Adrenal gland (tissue), 12 donors: Measurements from ENCODE around the gene ABLIM1. TPM values are rescaled to one million over a fixed set of nuclear protein-coding genes. Genes with fewer than 3 reads are reported as not detected.

Source experiments
- DNase-seq, 7 donors: peaks; one replicate each; pipeline ENCODE4 v3.0.0-alpha.2; 2019 to 2020
- H3K27ac ChIP-seq, 5 donors: fragments of 200-600 bp; sonication (generic) in 4 of 5; 1 replicate in 3 of 5; 2 replicates in 2 of 5; pipeline versions ENCODE4 v1.5.1 to v1.8.0; 2016 to 2020; ENCODE audit warnings: mild to moderate bottlenecking in 1 of 5
- H3K27me3 ChIP-seq: fragments of 200-600 bp; 2 replicates; pipeline ENCODE4 v1.8.0; 2021
- H3K36me3 ChIP-seq, 2 donors: fragments of 200-600 bp; replicated peaks in 1 of 2; 1 replicate in 1 of 2; 2 replicates in 1 of 2; pipeline versions ENCODE4 v1.5.1 to v1.8.0; 2018 to 2022
- H3K4me1 ChIP-seq, 2 donors: fragments of 200-600 bp; replicated peaks in 1 of 2; 1 replicate in 1 of 2; 2 replicates in 1 of 2; pipeline versions ENCODE4 v1.5.1 to v1.8.0; 2018 to 2021
- H3K4me3 ChIP-seq, 4 donors: fragments of 200-600 bp; sonication (generic) in 3 of 4; one replicate each; pipeline ENCODE4 v1.5.1; 2016 to 2018
- H3K9me3 ChIP-seq, 3 donors: fragments of 200-600 bp; sonication (generic) in 1 of 3; replicated peaks in 1 of 3; 1 replicate in 2 of 3; 2 replicates in 1 of 3; pipeline versions ENCODE4 v1.5.1 to v1.8.0; 2016 to 2021
- POLR2A ChIP-seq, 2 donors: fragments of 450-650 bp; IDR thresholded peaks; one replicate each; pipeline ENCODE4 v1.6.1; 2017; ENCODE audit warnings: antibody characterized with exemption in 2 of 2, mild to moderate bottlenecking in 2 of 2, moderate library complexity in 1 of 2
- WGBS, 4 donors: extraction: QIAGEN DNeasy Blood & Tissue Kit in 2 of 4; methylation state at CpG; one replicate each; pipeline versions ENCODE4 v1.1.5 to v1.1.7; 2013 to 2017; 5-methylcytosine and 5-hydroxymethylcytosine counted together
- intact Hi-C, 2 donors: fragments of 100-400 bp; cut with DNase I; formaldehyde crosslinking; loops; one replicate each; pipeline versions ENCODE4 v1.14.1 to v1.15.0; 2022 to 2023
- polyA plus RNA-seq, 3 donors: library from polyadenylated mRNA; stranded (reverse); fragments of 200-250 nt in 2 of 3; fragments of 350-450 nt in 1 of 3; fragmentation: Illumina TruSeq in 1 of 3; extraction: RNeasy Lipid Tissue Mini Kit (QIAGEN cat#74804) in 1 of 3; gene quantifications; one replicate each; pipeline ENCODE4 v1.2.3, GENCODE V29; 2013 to 2014
- total RNA-seq, 9 donors: library from RNA; depleted of rRNA in 4 of 9; stranded (reverse); fragments of >200 nt in 4 of 9; fragments of 120-200 nt in 1 of 9; fragmentation: NEBNext Ultra II Directional in 1 of 9; extraction: Animal tissue kit (Norgen Biotek cat#: 25700) in 1 of 9; gene quantifications; one replicate each; pipeline versions ENCODE4 v1.1.0 to v1.2.4, GENCODE V29; 2013 to 2023
- TF ChIP-seq, protein P1 (sequence below), 6 experiments: fragments of 450-650 bp in 4 of 6; fragments of 200-600 bp in 2 of 6; sonication (generic) in 1 of 6; IDR thresholded peaks; 1 replicate in 5 of 6; 2 replicates in 1 of 6; pipeline versions ENCODE4 v1.5.1 to v1.8.0; 2016 to 2021; ENCODE audit warnings: antibody characterized with exemption in 6 of 6, mild to moderate bottlenecking in 2 of 6, moderate library complexity in 1 of 6
- donor health status: healthy with polysubstance abuse.
- donor health status: Bipolar disorder and iron deficiency.
- donor health status: DM: yes; HTN: yes; CAD: no.
- donor health status: DM: no; HTN: no; CAD: no.
- donor health status: DM: no; HTN: no; CAD: no.
- donor health status: DM: yes; HTN: yes; CAD: no.

Gene ABLIM1
- total and polyA plus RNA-seq, 12 donors = 7.9 to 430 (median 185) TPM

DNA sequence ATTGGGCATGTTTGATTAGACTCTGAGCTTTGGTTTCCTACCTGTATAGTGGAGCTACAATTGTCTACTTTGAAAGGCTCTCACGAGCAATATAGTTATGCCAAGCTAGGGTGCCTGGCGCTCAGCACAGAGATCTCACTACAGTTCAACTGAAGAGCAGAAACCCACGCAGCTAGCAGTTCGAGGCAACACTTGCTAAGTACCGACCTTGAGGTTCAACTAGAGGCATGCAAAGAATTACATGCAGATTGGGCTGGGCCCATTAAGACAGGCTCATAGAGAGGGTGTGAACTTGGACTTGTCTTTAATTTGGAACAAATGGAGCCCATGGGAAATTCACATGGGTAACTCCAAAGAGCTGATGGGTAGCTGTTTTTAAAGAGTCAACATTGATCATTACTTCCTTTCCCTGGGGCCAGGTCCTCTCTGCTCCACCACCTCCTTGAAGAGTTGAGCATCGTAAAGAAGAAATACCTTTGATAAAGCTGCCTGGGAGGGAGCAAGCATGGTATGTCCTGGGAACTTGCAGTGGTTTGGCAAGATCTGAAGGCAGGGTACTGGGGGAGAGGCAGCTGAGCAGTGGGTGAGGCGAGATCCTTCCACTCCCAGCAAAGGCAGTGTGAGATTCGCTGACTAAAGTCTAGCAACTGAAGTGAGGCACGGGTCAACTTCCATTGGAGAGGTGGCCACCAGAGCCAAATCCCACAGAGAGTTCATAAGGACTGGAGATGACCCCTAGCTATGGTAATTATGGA, 228.3 kb downstream of the ABLIM1 start:
- H3K36me3 ChIP-seq = peaks cover 0 to 11% of the 10 kb centered on the region in 2 donors
- H3K27ac ChIP-seq = no peak overlapping the region
- 80 to 84% (median 83%) methylated on average over 9 of the region's 9 CpGs for WGBS, 4 donors
- no peak overlapping the region for H3K4me3 ChIP-seq
- DNase-seq = no peak
- H3K27me3 ChIP-seq = no peaks in the 10 kb centered on the region
- intact Hi-C loops = loop anchor here (5.0 to 10.0 kb wide), 2 partner anchors 122 to 125 kb away; no protein-coding TSS in a partner anchor
- H3K9me3 ChIP-seq = no peaks in the 10 kb centered on the region
- no peak for TF ChIP-seq POLR2A (IDR thresholded peaks at IDR 0.05)
- no peaks in the 10 kb centered on the region for H3K4me1 ChIP-seq

DNA sequence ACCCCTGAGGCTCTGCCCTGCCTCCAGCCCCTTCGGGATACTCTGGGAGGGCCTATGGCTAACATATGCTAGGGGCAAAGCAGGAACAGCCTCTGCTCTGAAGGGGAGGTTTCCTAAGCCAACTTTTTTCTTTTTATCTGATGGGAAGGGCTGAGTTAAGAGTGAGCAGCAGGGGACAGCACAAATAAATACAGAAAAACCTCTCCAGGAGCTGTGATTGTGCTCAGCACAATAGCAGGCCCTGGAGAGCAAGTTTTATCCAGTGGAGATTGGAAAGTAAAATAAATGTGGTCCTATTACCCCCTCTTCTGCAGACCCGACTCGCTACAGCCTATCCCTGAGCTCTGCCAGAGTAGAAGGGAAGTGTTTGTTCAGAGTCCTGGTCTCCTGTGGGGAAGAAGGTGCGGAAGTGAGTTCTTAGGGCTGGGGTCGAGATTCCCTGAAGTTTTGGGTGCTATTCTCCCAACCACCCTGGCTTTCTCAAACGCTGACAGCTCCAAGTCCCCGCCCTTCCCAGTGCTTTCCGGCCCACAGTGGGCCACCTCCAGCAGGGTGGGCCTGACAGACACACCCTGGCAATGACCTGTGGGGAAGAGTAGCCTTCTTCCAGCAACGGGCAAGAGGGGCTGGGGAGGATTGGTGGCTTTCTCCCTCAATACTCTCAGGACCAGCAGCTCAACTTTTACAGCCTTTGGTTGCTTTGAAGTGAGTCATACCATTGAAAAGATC, 230.8 kb downstream of the ABLIM1 start:
- Histone ChIP-seq H3K4me3 (no peak overlapping the region), H3K9me3 (no peaks in the 10 kb centered on the region), H3K27me3 (no peaks in the 10 kb centered on the region), H3K36me3 (peaks cover 0 to 5% of the 10 kb centered on the region in 2 donors), H3K27ac (peak overlapping the region in 2 of 5 donors; percentile 1 to 25), H3K4me1 (no peaks in the 10 kb centered on the region)
- WGBS, 4 donors = 73 to 82% (median 78%) methylated on average over 5 to 9 of the region's 9 CpGs
- DNase-seq = no peak
- intact Hi-C loops = no loop called here
- no peak for TF ChIP-seq POLR2A (IDR thresholded peaks at IDR 0.05)
- TF ChIP-seq, protein P1, sequence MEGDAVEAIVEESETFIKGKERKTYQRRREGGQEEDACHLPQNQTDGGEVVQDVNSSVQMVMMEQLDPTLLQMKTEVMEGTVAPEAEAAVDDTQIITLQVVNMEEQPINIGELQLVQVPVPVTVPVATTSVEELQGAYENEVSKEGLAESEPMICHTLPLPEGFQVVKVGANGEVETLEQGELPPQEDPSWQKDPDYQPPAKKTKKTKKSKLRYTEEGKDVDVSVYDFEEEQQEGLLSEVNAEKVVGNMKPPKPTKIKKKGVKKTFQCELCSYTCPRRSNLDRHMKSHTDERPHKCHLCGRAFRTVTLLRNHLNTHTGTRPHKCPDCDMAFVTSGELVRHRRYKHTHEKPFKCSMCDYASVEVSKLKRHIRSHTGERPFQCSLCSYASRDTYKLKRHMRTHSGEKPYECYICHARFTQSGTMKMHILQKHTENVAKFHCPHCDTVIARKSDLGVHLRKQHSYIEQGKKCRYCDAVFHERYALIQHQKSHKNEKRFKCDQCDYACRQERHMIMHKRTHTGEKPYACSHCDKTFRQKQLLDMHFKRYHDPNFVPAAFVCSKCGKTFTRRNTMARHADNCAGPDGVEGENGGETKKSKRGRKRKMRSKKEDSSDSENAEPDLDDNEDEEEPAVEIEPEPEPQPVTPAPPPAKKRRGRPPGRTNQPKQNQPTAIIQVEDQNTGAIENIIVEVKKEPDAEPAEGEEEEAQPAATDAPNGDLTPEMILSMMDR (IDR thresholded peaks at IDR 0.05) = no peak

DNA sequence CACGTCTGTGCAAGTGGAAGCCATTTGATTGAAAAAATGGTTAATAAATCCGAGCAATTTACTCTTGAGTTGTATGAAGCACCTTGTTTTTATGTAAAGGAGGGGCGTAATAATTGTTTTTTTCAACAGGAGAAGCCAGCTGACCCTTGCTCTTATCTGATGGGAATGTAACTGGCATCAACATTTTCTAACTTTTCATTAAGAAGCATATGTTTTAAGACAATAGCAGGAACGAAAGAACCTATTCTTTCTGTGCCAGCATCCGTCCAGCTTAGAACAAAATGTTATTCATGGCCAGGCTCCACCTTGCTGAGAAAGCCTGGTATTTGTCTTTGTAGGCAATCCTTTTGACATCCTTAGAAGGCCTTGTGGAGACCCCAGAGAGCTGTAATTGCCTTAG, 231.6 kb downstream of the ABLIM1 start:
- H3K27ac ChIP-seq = no peak overlapping the region
- TF ChIP-seq POLR2A (IDR thresholded peaks at IDR 0.05) = no peak
- TF ChIP-seq, protein P1 (IDR thresholded peaks at IDR 0.05) = no peak
- no peaks in the 10 kb centered on the region for H3K27me3 ChIP-seq
- H3K4me1 ChIP-seq = no peaks in the 10 kb centered on the region
- no peak for DNase-seq
- 51 to 55% (median 54%) methylated on average over 5 of the region's 5 CpGs for WGBS, 4 donors
- intact Hi-C loops = no loop called here
- H3K36me3 ChIP-seq = no peaks in the 10 kb centered on the region
- no peak overlapping the region for H3K4me3 ChIP-seq
- H3K9me3 ChIP-seq = no peaks in the 10 kb centered on the region

DNA sequence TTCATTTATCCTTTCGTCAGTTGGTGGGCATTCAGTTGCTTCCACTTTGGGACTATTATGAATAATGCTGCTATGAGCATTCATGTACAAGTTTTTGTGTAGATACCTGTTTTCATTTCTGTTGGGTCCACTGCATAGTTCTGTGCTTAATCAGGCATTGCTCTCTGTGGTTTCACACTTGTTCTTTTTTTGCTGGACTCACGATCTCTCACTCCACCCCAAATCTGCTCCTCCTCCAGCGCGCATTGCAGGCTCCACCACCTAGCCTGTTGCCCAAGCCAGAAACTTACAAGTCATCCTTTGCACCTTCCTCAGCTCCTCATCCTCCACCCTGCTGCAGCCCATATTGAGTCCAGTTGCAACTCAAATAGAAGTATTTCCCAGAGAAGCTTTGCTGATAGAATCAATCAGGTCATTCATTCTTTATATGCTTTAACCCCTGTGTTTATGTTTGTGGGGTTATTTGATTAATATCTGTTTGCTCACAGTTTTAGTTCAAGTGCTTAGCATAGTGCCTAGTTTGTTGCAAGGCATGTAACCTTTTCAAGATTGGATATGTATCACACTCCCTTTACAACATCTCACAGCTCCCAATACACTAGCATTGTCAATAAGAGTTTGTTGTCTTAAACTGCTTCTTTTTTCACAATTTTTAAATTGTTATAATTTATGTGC, 237.1 kb downstream of the ABLIM1 start:
- H3K36me3 ChIP-seq = no peaks in the 10 kb centered on the region
- DNase-seq = no peak
- no peaks in the 10 kb centered on the region for H3K4me1 ChIP-seq
- H3K27me3 ChIP-seq = peaks cover 7% of the 10 kb centered on the region
- intact Hi-C loops = no loop called here
- no peak overlapping the region for H3K27ac ChIP-seq
- 78 to 85% (median 84%) methylated on average over 4 of the region's 4 CpGs for WGBS, 4 donors
- no peak for TF ChIP-seq POLR2A (IDR thresholded peaks at IDR 0.05)
- TF ChIP-seq, protein P1 (IDR thresholded peaks at IDR 0.05) = no peak
- no peak overlapping the region for H3K4me3 ChIP-seq
- H3K9me3 ChIP-seq = no peaks in the 10 kb centered on the region
